Mammary epithelial cell (primary cell): Measurements from ENCODE around the gene CROCC2.

Source experiments
- CTCF ChIP-seq, 2 donors: IDR thresholded peaks in 1 of 2; conservative IDR thresholded peaks in 1 of 2; 2 replicates each; pipeline ENCODE4 v1.5.1; 2011 to 2012; ENCODE audit warnings: inconsistent platforms in 2 of 2, low read length in 2 of 2, mild to moderate bottlenecking in 2 of 2, control low read depth in 1 of 2, low read depth in 1 of 2; ENCODE audit not compliant: insufficient read depth in 1 of 2; ENCODE audit errors: extremely low read depth in 1 of 2
- EZH2 ChIP-seq: IDR thresholded peaks from 2 replicates; pipeline ENCODE4 v1.6.1; 2012; ENCODE audit warnings: low read length, inconsistent platforms, borderline replicate concordance

GRCh38 chr2:241018051-241018891, 112.1 kb downstream of the CROCC2 start:
- no peak for TF ChIP-seq CTCF (conservative IDR thresholded peaks at IDR 0.05 in 1 of 2, IDR thresholded peaks at IDR 0.05 in 1 of 2; ENCODE audit: extremely low read depth in 1 of 2, insufficient read depth in 1 of 2, low read depth in 1 of 2, low read length in 2 of 2)
- TF ChIP-seq EZH2 = no peak
